ENCODE results near the gene MOB3B. TPM values are rescaled to one million over a fixed set of nuclear protein-coding genes. Genes with fewer than 3 reads are reported as not detected.
"Not testable (repeated sequence)": the region's sequence is repeated elsewhere in the genome, so short reads cannot be mapped to it uniquely, and the experiment has no call there.

The MOB3B gene
- polyA plus RNA-seq, 4 donors = 21.3 to 27.5 (median 27.1) TPM

GRCh38 chr9:27482709-27483108 is 46.9 kb downstream of the MOB3B start:
- DNase-seq (ENCODE audit: low read depth in 4 of 4, low spot score in 3 of 4) = no peak

DNA sequence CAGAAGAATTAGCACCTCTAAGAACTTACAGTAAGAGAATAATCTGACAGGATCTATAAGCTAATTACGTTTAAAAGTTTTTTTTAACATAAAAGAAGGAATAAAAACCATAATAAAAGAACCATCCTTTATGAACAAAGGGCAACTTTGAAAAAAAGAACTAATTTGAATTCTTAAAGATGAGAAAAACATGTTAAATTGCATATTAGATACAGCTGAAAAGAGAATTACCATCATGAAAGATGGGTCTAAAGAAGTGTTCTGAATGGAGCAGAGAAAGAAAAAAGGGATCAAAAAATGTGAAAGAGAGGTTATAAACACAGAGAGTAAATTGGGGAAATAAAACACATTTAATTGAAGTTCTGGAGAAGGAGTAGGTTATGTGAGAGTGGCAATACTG is 51.3 kb downstream of the MOB3B start:
- DNase-seq (ENCODE audit: low read depth in 4 of 4, low spot score in 3 of 4) = no peak

- no peak for DNase-seq (ENCODE audit: low read depth in 4 of 4, low spot score in 3 of 4)
Observed at GRCh38 chr9:27476870-27477515, 52.6 kb downstream of the MOB3B start.

- no peak for DNase-seq (ENCODE audit: low read depth in 4 of 4, low spot score in 3 of 4)
Observed at GRCh38 chr9:27475057-27475595, 54.5 kb downstream of the MOB3B start.

DNA sequence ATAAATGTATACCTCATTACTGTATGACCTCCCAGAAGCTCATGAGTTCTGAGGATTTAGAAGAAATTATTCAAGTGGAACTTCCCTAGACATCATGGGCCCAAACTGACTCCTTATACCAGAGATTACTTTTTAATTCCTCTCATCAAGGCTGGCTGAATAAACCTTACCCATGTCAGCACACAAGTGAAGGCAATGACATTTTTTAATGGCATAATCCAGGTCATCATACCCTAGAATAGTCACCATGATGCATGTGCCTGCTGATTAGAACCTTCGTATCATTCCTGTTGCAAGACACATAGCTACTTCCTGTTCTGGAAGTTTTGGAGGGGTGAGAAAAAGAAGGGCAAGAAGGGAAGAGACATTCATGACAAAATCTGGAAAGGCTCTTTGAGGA is 55.3 kb downstream of the MOB3B start:
- DNase-seq (ENCODE audit: low read depth in 4 of 4, low spot score in 3 of 4) = no peak

DNA sequence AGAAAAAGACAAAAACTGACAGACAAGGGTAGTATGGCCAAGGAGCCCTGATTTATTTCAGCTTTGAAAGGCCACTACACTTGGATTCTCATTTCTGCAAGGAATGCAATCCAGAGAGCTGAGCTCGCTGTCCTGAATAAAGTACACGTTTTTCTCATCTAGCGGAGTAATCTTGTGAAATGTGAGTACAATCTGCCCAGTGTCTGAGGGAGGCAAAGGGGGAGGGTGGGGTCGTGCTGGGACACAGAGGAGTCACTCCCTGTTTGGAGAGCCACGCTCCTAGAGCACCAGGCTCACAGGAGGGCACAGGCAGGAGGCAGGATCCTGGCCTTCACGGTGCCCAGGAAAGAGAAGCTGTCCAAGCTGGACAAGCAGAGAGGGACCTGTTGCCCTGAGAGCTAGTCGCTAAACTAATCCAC is 56.5 kb downstream of the MOB3B start:
- no peak for DNase-seq (ENCODE audit: low read depth in 4 of 4, low spot score in 3 of 4)

- DNase-seq (ENCODE audit: low read depth in 4 of 4, low spot score in 3 of 4) = no peak
Observed at GRCh38 chr9:27472195-27472594, 57.4 kb downstream of the MOB3B start.

GRCh38 chr9:27471789-27472188 is 57.8 kb downstream of the MOB3B start:
- DNase-seq (ENCODE audit: low read depth in 4 of 4, low spot score in 3 of 4) = no peak

DNA sequence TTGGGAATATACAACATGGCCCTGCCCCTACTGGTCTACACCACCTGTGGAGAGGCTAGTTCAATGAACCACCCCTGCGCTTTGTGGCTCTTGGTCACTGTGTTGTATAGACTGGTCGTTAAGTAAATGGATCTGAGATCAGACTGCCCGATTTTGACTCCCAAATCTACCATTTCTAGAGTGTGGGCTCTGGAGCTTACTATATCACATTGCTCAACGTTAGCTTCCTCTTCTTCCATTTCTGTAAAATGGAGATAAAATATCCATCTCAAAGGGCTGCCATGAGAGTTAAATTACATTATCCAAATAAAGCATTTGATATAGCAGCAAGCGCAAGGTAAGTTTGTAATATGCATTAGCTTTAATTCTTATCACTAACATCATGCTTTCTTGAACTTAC is 58.2 kb downstream of the MOB3B start:
- DNase-seq (ENCODE audit: low read depth in 4 of 4, low spot score in 3 of 4) = no peak

GRCh38 chr9:27470291-27470856 is 59.2 kb downstream of the MOB3B start:
- no peak for DNase-seq (ENCODE audit: low read depth in 4 of 4, low spot score in 3 of 4)

GRCh38 chr9:27469550-27469949 is 60.1 kb downstream of the MOB3B start:
- no peak for DNase-seq (ENCODE audit: low read depth in 4 of 4, low spot score in 3 of 4)

- DNase-seq (ENCODE audit: low read depth in 4 of 4, low spot score in 3 of 4) = no peak
Observed at GRCh38 chr9:27468462-27469110, 61.0 kb downstream of the MOB3B start.

DNA sequence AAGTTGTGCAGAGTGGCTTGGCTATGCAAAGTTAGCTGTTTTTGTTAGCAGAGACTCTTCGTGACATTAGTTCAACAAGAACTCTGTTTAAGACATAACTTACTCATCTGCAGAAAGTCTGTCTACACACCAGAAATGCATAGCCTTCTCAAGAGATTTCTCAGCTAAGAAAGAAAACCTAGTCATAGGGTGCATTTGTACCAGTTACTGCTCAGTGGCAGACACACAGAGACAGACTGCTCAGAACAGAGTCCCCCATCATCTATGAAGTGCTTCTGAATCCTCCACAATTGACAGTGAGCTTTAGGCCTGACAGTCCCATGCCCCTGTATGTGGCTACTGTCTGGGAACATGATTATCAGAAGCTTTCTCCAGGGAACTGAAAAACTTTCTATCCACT is 61.6 kb downstream of the MOB3B start:
- DNase-seq (ENCODE audit: low read depth in 4 of 4, low spot score in 3 of 4) = no peak

DNA sequence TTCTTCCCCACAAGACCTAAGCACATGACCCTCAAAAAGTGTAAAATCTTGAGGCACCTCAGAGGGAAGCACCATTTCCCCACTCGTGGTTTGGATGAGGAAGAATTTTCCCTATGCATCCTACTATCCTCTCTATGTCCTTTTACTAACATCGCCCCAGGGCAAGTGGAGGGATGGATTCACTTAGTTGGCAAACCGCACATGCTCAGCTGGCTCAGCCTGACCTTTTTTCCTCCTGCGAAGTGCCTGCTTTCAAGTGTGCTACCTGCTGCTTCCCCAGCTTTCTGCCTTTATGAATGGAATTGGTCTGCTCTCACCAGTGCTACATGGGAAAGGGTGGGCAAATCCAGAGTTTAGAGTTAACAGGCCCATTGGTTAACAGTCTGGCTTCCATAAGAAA is 62.1 kb downstream of the MOB3B start:
- no peak for DNase-seq (ENCODE audit: low read depth in 4 of 4, low spot score in 3 of 4)

GRCh38 chr9:27466516-27466915 is 63.1 kb downstream of the MOB3B start:
- DNase-seq (ENCODE audit: low read depth in 4 of 4, low spot score in 3 of 4) = not testable (repeated sequence)

GRCh38 chr9:27464950-27465349 is 64.7 kb downstream of the MOB3B start:
- DNase-seq (ENCODE audit: low read depth in 4 of 4, low spot score in 3 of 4) = not testable (repeated sequence)

DNA sequence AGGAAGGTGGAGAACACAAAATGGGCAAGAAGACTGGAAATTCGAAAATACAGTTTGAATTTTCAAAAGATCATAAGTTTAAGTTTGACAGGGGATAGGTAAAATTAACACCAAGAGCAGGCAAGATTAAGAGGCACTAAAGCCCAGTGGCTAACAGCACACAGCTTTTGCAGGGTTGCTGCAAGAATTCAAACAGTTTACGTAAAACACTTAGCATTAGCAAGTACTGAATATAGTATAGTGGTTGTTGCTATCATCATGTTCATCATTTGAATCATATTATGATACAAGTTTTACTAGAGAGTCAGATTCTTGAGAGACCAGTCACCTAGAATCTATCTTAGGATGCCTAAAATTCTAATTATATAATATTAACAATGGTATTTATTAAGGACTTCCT is 66.8 kb downstream of the MOB3B start:
- DNase-seq (ENCODE audit: low read depth in 4 of 4, low spot score in 3 of 4) = no peak

DNA sequence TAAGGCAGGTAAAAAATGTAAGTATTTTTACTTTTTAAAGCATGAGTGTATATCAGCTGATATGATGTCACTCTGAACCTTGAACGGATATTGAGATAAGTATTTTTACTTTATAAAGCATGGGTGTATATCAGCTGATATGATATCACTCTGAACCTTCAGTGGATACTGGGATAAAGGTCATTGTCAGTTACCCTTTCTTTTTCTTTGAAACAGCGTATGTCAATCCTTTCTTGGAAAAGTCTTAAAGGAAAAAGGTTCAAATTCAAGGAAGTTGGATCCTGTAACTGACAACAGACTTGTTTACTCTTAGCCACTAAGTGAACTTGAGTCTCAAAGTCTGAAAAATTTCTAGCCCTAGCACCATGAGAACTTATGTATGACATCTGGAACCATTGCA is 67.2 kb downstream of the MOB3B start:
- DNase-seq (ENCODE audit: low read depth in 4 of 4, low spot score in 3 of 4) = no peak

GRCh38 chr9:27460226-27461023 is 69.2 kb downstream of the MOB3B start:
- no peak for DNase-seq (ENCODE audit: low read depth in 4 of 4, low spot score in 3 of 4)

DNA sequence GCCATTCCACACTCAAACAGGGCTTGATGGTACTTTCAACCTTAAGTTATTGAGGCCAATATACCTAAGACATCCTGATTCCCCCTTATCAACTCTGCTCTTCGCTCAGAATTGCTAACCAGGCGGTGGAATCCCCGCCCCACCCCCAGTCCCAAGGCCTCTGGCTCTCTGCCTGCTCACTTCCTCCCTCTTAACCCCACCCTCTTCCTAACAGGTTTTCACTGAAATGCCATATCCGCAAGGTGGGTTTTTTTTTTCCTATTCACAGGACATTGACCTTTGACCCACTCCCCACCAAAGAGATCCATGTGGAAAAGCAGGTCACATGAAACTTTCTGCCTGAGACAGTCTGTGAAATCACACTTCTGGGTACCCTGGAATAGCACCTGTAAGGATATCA is 72.2 kb downstream of the MOB3B start:
- no peak for DNase-seq (ENCODE audit: low read depth in 4 of 4, low spot score in 3 of 4)

GRCh38 chr9:27453860-27454553 is 75.6 kb downstream of the MOB3B start:
- no peak for DNase-seq (ENCODE audit: low read depth in 4 of 4, low spot score in 3 of 4)
